ENCODE results near the gene CIDEC.
"Not testable (repeated sequence)": the region's sequence is repeated elsewhere in the genome, so short reads cannot be mapped to it uniquely, and the experiment has no call there.

Gene CIDEC

DNA sequence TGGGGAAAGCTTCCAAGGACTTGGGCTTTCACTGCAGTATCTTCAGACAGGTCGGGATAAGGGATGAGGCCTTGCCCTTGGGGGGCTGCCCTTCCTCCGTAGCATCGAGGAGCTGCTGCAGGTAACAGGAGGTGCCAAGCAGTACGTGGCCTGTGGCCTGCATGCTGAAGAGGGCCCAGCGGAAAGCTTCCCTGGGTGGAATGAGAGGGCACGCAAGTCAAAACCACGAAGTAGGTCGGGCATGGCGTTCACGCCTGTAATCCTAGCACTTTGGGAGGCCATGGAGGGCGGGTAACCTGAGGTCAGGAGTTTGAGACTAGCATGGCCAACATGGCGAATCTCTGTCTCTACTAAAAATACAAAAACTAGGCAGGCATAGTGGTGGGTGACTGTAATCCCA is 12.9 kb downstream of the CIDEC start:
- no peak overlapping the region for H3K27ac ChIP-seq
- TF ChIP-seq, protein P1, sequence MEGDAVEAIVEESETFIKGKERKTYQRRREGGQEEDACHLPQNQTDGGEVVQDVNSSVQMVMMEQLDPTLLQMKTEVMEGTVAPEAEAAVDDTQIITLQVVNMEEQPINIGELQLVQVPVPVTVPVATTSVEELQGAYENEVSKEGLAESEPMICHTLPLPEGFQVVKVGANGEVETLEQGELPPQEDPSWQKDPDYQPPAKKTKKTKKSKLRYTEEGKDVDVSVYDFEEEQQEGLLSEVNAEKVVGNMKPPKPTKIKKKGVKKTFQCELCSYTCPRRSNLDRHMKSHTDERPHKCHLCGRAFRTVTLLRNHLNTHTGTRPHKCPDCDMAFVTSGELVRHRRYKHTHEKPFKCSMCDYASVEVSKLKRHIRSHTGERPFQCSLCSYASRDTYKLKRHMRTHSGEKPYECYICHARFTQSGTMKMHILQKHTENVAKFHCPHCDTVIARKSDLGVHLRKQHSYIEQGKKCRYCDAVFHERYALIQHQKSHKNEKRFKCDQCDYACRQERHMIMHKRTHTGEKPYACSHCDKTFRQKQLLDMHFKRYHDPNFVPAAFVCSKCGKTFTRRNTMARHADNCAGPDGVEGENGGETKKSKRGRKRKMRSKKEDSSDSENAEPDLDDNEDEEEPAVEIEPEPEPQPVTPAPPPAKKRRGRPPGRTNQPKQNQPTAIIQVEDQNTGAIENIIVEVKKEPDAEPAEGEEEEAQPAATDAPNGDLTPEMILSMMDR (conservative IDR thresholded peaks at IDR 0.05) = no peak
- no peak for TF ChIP-seq ZFX (IDR thresholded peaks at IDR 0.05)

DNA sequence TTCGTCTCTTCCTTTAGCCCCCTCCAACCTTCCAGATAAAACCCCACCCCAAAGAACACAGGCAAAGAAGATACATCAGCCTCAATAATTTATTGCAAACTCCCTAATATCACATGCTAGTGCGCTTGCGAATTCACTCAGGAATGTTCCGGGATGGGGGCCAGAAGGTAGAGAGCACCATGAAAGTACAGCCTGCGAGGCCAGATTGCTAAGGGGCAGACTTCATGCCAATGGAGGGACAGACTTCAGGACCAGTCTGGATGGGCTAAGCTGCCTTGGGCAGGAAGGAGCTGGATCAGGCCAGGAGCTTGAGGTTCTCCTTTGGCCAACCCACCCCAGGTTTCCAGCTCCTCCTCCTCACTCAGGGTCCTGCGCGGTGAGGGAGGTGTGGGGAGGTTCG is 13.4 kb downstream of the CIDEC start:
- no peak overlapping the region for H3K27ac ChIP-seq
- TF ChIP-seq, protein P1 (conservative IDR thresholded peaks at IDR 0.05) = no peak
- no peak for TF ChIP-seq ZFX (IDR thresholded peaks at IDR 0.05)

DNA sequence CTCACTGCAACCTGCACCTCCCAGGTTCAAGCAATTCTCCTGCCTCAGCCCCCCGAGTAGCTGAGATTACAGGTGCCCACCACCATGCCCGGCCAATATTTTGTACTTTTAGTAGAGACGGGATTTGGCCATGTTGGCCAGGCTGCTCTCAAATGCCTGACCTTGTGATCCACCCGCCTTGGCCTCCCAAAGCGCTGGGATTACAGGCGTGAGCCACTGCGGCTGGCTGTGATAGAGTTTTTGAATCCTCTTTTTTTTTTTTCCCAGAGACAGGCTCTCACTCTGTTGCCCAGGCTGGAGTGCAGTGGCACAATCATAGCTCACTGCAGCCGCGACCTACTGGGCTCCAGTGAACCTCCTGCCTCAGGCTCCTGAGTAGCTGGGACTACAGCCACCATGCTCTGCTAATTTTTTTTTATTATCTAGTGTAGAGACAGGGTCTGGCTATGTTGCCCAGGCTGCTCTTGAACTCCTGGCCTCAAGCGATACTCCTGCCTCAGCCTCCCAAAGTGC is 14.9 kb downstream of the CIDEC start:
- not testable (repeated sequence) for H3K27ac ChIP-seq

DNA sequence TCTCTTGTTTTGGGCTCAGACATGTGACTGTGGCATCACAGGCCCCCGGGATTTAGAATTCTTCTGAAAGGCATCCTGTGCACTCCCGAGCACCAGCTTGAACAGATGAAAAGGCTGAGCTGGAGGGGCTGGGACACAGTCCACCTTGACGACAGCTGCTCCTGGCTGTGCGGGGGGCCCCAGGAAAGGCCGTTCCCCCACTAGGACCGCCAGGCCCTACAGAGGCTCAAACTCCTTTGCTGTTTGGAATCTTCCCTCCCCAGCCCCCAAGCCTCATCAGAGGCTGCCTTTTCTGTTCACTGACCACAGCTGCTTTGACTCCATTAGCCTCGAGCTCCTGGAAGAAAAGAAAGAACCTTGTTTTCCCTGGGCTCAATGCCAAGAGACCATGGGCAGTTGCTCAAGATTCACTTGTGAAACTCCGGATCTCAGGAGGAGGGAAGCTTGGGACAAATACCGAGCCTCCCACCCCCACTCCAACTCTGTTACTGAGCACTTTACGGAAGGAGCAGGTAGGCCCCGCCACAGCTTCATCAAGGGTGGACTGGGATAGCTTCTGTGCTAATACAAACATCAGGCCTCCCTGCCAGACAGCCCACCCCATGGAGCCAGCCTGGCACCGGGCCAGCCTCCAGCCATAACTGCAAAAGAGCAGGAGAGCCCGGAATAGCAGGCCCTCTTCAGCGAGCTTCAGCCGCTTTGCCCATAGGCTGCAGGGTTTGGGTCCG is 15.7 kb downstream of the CIDEC start:
- H3K27ac ChIP-seq = no peak overlapping the region
- no peak for TF ChIP-seq ZFX (IDR thresholded peaks at IDR 0.05)
- TF ChIP-seq, protein P1 (conservative IDR thresholded peaks at IDR 0.05) = no peak

DNA sequence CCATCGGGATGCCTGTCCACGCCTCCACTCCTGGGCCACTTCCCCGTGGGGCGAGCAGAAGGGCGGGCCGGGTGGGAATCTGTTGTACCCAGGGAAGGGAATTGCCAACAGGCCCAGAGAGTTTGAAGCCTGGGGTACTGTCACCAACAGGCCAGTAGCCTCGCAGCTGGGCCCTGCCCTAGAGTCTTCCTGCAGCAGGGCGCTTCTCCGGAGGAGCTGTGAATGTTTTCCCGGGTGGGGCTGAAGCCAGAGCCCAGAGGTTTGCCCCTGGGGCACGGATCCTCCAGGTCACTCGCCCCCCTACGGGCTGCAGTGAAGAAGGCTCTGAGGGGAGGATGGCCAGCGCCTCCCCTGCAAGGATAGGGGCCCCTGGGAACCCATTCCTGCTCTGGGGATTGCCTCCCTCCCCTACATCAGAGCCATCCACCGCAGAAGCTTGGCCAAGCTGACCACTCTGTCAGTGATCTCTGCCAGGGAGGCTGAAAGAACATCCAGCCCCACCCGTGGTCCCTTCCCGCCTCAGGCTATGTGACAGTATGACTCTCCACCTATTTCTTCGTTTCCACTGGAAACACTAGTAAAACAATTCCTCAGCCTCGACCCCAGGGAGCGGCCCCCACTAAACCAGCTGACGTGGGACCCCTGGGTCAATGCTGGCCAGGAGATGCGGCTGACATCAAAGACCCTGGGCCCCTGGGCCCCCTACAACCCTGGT is 16.8 kb downstream of the CIDEC start:
- TF ChIP-seq ZFX (IDR thresholded peaks at IDR 0.05) = no peak
- TF ChIP-seq, protein P1 (conservative IDR thresholded peaks at IDR 0.05) = no peak
- H3K27ac ChIP-seq = no peak overlapping the region

DNA sequence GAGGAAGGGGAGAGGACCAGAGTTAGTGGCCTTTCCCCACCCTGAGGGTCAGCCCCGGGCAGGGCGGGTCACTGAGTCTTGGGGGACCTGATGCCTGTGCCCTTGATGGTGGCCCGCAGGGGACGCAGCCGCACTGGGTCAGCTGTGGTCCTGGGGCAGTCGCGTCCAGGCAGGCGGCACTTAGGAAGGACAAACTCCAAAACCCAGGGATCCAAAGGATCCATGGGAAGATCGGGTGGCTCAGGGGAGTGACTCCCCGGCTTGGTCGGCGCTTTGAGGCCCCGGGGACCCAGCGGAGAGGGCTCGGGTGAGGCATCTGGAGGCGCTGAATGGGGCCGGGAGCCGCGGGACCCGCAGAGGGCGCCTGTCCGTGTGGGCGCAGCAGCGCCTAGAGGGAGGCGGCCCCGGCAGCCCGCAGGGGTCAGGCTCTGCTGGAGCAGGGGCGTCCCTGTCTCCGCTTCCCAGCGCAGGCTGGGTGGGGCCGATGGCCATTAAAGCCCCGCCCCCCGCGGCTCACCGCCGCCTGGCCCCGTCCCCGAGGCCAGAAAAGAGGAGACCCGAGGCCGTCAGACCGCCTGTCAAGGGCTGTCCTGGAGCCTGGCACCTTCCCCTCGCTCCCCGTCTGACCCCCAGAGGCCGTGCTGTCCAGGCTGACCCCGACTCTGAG is 17.5 kb downstream of the CIDEC start:
- TF ChIP-seq, protein P1 (conservative IDR thresholded peaks at IDR 0.05) = no peak
- no peak for TF ChIP-seq ZFX (IDR thresholded peaks at IDR 0.05)
- H3K27ac ChIP-seq = no peak overlapping the region

DNA sequence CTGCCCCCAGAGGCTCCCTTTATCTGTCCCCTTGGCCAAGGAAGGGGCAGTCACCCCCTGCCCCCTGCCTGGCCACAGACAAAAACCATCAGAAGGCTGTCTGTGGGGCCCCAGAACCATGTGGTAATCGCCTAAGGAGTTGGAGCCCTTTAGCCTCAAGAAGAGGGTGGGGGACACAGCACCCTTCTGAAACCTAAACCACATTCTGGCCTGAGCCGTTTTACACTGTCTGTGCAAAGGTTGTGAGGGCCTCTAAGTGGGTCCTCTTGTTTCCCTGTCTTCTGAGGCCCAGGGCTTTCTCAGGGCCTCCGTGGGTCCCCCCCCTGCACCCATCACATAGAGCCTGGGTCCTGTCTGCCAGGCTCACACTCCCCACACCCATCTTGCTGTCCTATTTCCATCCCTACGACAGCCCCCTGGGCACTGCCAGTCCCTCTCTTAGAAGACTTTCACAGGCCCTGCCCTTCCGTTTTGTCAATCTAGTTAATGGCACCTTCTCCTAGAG is 18.4 kb downstream of the CIDEC start:
- TF ChIP-seq ZFX (IDR thresholded peaks at IDR 0.05) = no peak
- TF ChIP-seq, protein P1 (conservative IDR thresholded peaks at IDR 0.05) = no peak
- H3K27ac ChIP-seq = no peak overlapping the region

Data from C4-2B (cell line).